SK-N-SH (cell line): ENCODE results near the gene TAOK2. TPM values are rescaled to one million over a fixed set of nuclear protein-coding genes. Genes with fewer than 3 reads are reported as not detected.

Source experiments
- CTCF ChIA-PET: fragments of 300-600, 350-600 bp; formaldehyde crosslinking; extraction: SDS; loops from one replicate; lab custom pipeline; 2021; lab: Yijun Ruan, JAX
- POLR2A ChIA-PET: fragments of 350-600 bp; sonication (Branson Sonifier 250); formaldehyde crosslinking; extraction: SDS; loops from one replicate; lab custom pipeline; 2020; ENCODE audit warnings: antibody characterized with exemption, inconsistent platforms; lab: Yijun Ruan, JAX
- DNase-seq: peaks from one replicate; pipeline ENCODE4 v3.0.0; 2012
- H2AFZ ChIP-seq: fragments of 200-600 bp; sonication (generic); 2 replicates; pipeline ENCODE4 v1.8.1; 2016; ENCODE audit warnings: antibody characterized with exemption, mild to moderate bottlenecking, low read depth
- H3F3A ChIP-seq: fragments of 200-600 bp; sonication (generic); replicated peaks from 2 replicates; pipeline ENCODE3; 2016; ENCODE audit warnings: antibody characterized with exemption, mild to moderate bottlenecking; ENCODE audit not compliant: insufficient read depth
- H3K27ac ChIP-seq, 2 experiments: fragments of 200-500 bp in 1 of 2; fragments of 200-600 bp in 1 of 2; sonication (Bioruptor generic) in 1 of 2; sonication (generic), shearing (Covaris generic) in 1 of 2; 2 replicates each; pipeline versions ENCODE4 v1.5.1 to v1.6.1; 2014 to 2016; ENCODE audit warnings: low read depth in 2 of 2, inconsistent platforms in 1 of 2, low read length in 1 of 2, mild to moderate bottlenecking in 1 of 2, mixed read lengths in 1 of 2
- H3K27me3 ChIP-seq: fragments of 200-600 bp; sonication (generic), shearing (Covaris generic); 2 replicates; pipeline ENCODE4 v1.6.1; 2016; ENCODE audit warnings: mixed run types; ENCODE audit not compliant: insufficient read depth
- H3K36me3 ChIP-seq, 2 experiments: fragments of 200-500 bp in 1 of 2; fragments of 200-600 bp in 1 of 2; sonication (Bioruptor generic) in 1 of 2; sonication (generic) in 1 of 2; replicated peaks in 1 of 2; 2 replicates each; pipeline versions ENCODE3 to v1.5.1; 2014 to 2016; ENCODE audit warnings: low read length in 1 of 2, mild to moderate bottlenecking in 1 of 2; ENCODE audit not compliant: insufficient read depth in 2 of 2, control insufficient read depth in 1 of 2
- H3K4me1 ChIP-seq, 2 experiments: fragments of 200-500 bp in 1 of 2; fragments of 200-600 bp in 1 of 2; sonication (Bioruptor generic) in 1 of 2; sonication (generic), shearing (Covaris generic) in 1 of 2; 2 replicates each; pipeline versions ENCODE4 v1.5.1 to v1.6.1; 2014 to 2016; ENCODE audit warnings: low read depth in 1 of 2, low read length in 1 of 2, mixed run types in 1 of 2; ENCODE audit not compliant: insufficient read depth in 2 of 2, control insufficient read depth in 1 of 2
- H3K4me2 ChIP-seq: fragments of 200-600 bp; sonication (generic), shearing (Covaris generic); 2 replicates; pipeline ENCODE4 v1.6.1; 2017; ENCODE audit warnings: mixed run types
- H3K4me3 ChIP-seq, 2 experiments: fragments of 200-500 bp in 1 of 2; fragments of 200-600 bp in 1 of 2; sonication (Bioruptor generic) in 1 of 2; sonication (generic), shearing (Covaris generic) in 1 of 2; 2 replicates each; pipeline versions ENCODE4 v1.5.1 to v1.8.1; 2014 to 2016; ENCODE audit warnings: low read depth in 2 of 2, inconsistent platforms in 1 of 2, low read length in 1 of 2, mild to moderate bottlenecking in 1 of 2, mixed read lengths in 1 of 2, moderate library complexity in 1 of 2
- H3K79me2 ChIP-seq: fragments of 200-600 bp; sonication (generic); 2 replicates; pipeline ENCODE4 v1.8.1; 2017; ENCODE audit warnings: mild to moderate bottlenecking; ENCODE audit not compliant: insufficient read depth
- H3K9ac ChIP-seq: fragments of 200-600 bp; sonication (generic); 2 replicates; pipeline ENCODE4 v1.6.1; 2017; ENCODE audit warnings: mixed run types
- H3K9me2 ChIP-seq: fragments of 200-600 bp; sonication (generic); 2 replicates; pipeline ENCODE4 v1.6.1; 2017; ENCODE audit warnings: mixed run types
- H3K9me3 ChIP-seq: fragments of 200-600 bp; sonication (generic); 2 replicates; pipeline ENCODE4 v1.6.1; 2017; ENCODE audit warnings: mixed run types, mild to moderate bottlenecking, moderate library complexity
- H4K20me1 ChIP-seq: fragments of 200-600 bp; sonication (generic); 2 replicates; pipeline ENCODE4 v1.6.1; 2017; ENCODE audit warnings: mild to moderate bottlenecking, mixed run types; ENCODE audit not compliant: insufficient read depth
- CHD2 ChIP-seq: fragments of 150-350 bp; IDR thresholded peaks from 2 replicates; pipeline ENCODE4 v1.6.1; 2018; ENCODE audit warnings: low read length; ENCODE audit not compliant: partially characterized antibody
- ELF1 ChIP-seq: IDR thresholded peaks from 2 replicates; pipeline ENCODE4 v1.4.0; 2012
- FOSL2 ChIP-seq: IDR thresholded peaks from 2 replicates; pipeline ENCODE4 v1.4.0; 2012; ENCODE audit warnings: low read depth, mild to moderate bottlenecking, moderate library complexity, borderline replicate concordance
- GABPA ChIP-seq: IDR thresholded peaks from 2 replicates; pipeline ENCODE4 v1.4.0; 2012; ENCODE audit warnings: low read depth, mild to moderate bottlenecking
- GATA2 ChIP-seq: sonication (generic); formaldehyde crosslinking; IDR thresholded peaks from 2 replicates; pipeline ENCODE4 v1.5.0; 2020; ENCODE audit warnings: mild to moderate bottlenecking, missing genetic modification reagents
- JUND ChIP-seq: IDR thresholded peaks from 2 replicates; pipeline ENCODE4 v1.4.0; 2012
- MXI1 ChIP-seq: IDR thresholded peaks from 2 replicates; pipeline ENCODE4 v1.6.1; 2012; ENCODE audit warnings: mild to moderate bottlenecking, low read depth, low read length, improper control_type of control experiment
- NFIC ChIP-seq: IDR thresholded peaks from 2 replicates; pipeline ENCODE4 v1.4.0; 2012; ENCODE audit warnings: borderline replicate concordance
- POLR2AphosphoS5 ChIP-seq: IDR thresholded peaks from 2 replicates; pipeline ENCODE4 v1.6.1; 2012; ENCODE audit warnings: low read depth, low read length
- RAD21 ChIP-seq: IDR thresholded peaks from 2 replicates; pipeline ENCODE4 v1.6.1; 2012; ENCODE audit warnings: mild to moderate bottlenecking, low read length
- RXRA ChIP-seq: IDR thresholded peaks from 2 replicates; pipeline ENCODE4 v1.4.0; 2012; ENCODE audit warnings: low read depth, mild to moderate bottlenecking, borderline replicate concordance
- USF1 ChIP-seq: IDR thresholded peaks from 2 replicates; pipeline ENCODE4 v1.4.0; 2012; ENCODE audit warnings: low read depth, borderline replicate concordance
- YY1 ChIP-seq: IDR thresholded peaks from 2 replicates; pipeline ENCODE4 v1.4.0; 2012; ENCODE audit warnings: low read depth, mild to moderate bottlenecking
- WGBS: methylation state at CpG from one replicate; pipeline ENCODE4 v1.1.6; 2017; ENCODE audit warnings: low lambda C conversion rate; 5-methylcytosine and 5-hydroxymethylcytosine counted together
- polyA plus RNA-seq, 3 experiments: library from polyadenylated mRNA; depleted of rRNA; stranded (reverse); fragments of >200 nt; gene quantifications; 2 replicates each; pipeline ENCODE4 v1.2.3, GENCODE V29; 2012
- TF ChIP-seq, protein P1 (sequence below): IDR thresholded peaks from 2 replicates; pipeline ENCODE4 v1.6.1; 2012; ENCODE audit warnings: mild to moderate bottlenecking, low read depth, low read length, moderate library complexity
- TF ChIP-seq, protein P2 (sequence below): IDR thresholded peaks from 2 replicates; pipeline ENCODE4 v1.4.0; 2012; ENCODE audit warnings: low read depth

TAOK2 gene
- polyA plus RNA-seq, 1 of the 3 experiments (the other 2 are of a cell fraction), result 21.9 TPM

DNA sequence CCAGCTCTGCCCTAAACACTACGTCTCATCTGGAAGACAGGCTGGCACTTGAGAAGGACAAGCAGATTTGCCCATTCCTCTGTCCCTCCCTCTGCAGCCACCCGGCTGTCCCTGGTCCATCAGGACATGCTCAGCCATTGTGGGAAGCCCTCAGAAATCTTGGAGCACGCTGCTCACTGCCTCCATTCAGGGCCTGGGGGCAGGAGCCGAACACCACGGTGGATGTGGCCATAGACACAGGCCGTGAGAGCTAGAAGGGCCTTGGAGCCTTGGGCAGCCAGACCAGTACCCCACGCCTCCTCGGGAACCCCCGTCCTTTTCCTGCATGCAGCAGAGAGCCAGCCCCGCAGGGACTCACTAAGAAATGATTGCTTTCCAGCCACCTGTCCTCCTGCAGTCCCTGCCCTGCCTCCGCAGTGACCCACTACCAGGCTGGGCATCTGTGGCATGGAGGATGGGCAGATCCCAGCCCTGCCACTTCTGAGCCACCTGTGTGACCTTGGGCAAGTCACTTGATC lies 33.8 kb downstream of the TAOK2 start:
- 94% methylated on average over 7 of the region's 11 CpGs for WGBS
- no peak overlapping the region for H3K27ac ChIP-seq
- H3K36me3 ChIP-seq, result peaks cover 0 to 6% of the 10 kb centered on the region in 2 experiments
- H3K4me1 ChIP-seq, result peaks cover 0 to 5% of the 10 kb centered on the region in 2 experiments; a peak in 1 of 4 replicates
- no peaks in the 10 kb centered on the region for H3K27me3 ChIP-seq
- H3K9ac ChIP-seq, result no peak overlapping the region
- TF ChIP-seq CHD2 (no peak), NFIC (no peak), POLR2AphosphoS5 (no peak), JUND (no peak)
- TF ChIP-seq, protein P1, sequence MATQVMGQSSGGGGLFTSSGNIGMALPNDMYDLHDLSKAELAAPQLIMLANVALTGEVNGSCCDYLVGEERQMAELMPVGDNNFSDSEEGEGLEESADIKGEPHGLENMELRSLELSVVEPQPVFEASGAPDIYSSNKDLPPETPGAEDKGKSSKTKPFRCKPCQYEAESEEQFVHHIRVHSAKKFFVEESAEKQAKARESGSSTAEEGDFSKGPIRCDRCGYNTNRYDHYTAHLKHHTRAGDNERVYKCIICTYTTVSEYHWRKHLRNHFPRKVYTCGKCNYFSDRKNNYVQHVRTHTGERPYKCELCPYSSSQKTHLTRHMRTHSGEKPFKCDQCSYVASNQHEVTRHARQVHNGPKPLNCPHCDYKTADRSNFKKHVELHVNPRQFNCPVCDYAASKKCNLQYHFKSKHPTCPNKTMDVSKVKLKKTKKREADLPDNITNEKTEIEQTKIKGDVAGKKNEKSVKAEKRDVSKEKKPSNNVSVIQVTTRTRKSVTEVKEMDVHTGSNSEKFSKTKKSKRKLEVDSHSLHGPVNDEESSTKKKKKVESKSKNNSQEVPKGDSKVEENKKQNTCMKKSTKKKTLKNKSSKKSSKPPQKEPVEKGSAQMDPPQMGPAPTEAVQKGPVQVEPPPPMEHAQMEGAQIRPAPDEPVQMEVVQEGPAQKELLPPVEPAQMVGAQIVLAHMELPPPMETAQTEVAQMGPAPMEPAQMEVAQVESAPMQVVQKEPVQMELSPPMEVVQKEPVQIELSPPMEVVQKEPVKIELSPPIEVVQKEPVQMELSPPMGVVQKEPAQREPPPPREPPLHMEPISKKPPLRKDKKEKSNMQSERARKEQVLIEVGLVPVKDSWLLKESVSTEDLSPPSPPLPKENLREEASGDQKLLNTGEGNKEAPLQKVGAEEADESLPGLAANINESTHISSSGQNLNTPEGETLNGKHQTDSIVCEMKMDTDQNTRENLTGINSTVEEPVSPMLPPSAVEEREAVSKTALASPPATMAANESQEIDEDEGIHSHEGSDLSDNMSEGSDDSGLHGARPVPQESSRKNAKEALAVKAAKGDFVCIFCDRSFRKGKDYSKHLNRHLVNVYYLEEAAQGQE, result no peak
- no peaks in the 10 kb centered on the region for H3K79me2 ChIP-seq
- no peak overlapping the region for H3K4me3 ChIP-seq
- no peak overlapping the region for H3K4me2 ChIP-seq
- POLR2A ChIA-PET, result interaction anchor here (0.6 kb wide), 1 partner anchor 55 kb away, joined by 3 read pairs; no protein-coding TSS in a partner anchor
- CTCF ChIA-PET, result interaction anchor here (1.0 to 4.7 kb wide), 4 partner anchors 21 to 200 kb away, joined by 3 to 41 read pairs (median 4); partner anchors contain the start of gene TAOK2
- no peaks in the 10 kb centered on the region for H3K9me2 ChIP-seq
- no peak for DNase-seq
- H4K20me1 ChIP-seq, result no peaks in the 10 kb centered on the region
- H3K9me3 ChIP-seq, result no peaks in the 10 kb centered on the region
- no peaks in the 10 kb centered on the region for H3F3A ChIP-seq
- no peak overlapping the region for H2AFZ ChIP-seq

GRCh38 chr16:30009085-30009862 lies 35.6 kb downstream of the TAOK2 start:
- Histone ChIP-seq H3K27ac (no peak overlapping the region), H3F3A (no peaks in the 10 kb centered on the region), H3K4me3 (no peak overlapping the region), H3K27me3 (no peaks in the 10 kb centered on the region), H3K4me2 (no peak overlapping the region), H2AFZ (no peak overlapping the region), H3K9ac (no peak overlapping the region), H3K36me3 (peaks cover 0 to 4% of the 10 kb centered on the region in 2 experiments), H3K9me2 (no peaks in the 10 kb centered on the region), H4K20me1 (no peaks in the 10 kb centered on the region), H3K4me1 (peaks cover 0 to 5% of the 10 kb centered on the region in 2 experiments; a peak in 1 of 4 replicates), H3K9me3 (no peaks in the 10 kb centered on the region), H3K79me2 (no peaks in the 10 kb centered on the region)
- ChIA-PET POLR2A (interaction anchor here (1.1 kb wide), 1 partner anchor 9 kb away, joined by 3 read pairs; no protein-coding TSS in a partner anchor), CTCF (interaction anchor here (0.6 to 2.0 kb wide), 4 partner anchors 22 to 190 kb away, joined by 3 to 8 read pairs (median 3); partner anchors contain the start of gene TLCD3B)
- DNase-seq, result no peak
- TF ChIP-seq YY1, result no peak
- TF ChIP-seq, protein P1, result no peak
- TF ChIP-seq RAD21, result no peak
- TF ChIP-seq ELF1, result no peak
- TF ChIP-seq USF1, result no peak
- TF ChIP-seq GATA2, result no peak
- no peak for TF ChIP-seq MXI1
- no peak for TF ChIP-seq RXRA
- TF ChIP-seq, protein P2, sequence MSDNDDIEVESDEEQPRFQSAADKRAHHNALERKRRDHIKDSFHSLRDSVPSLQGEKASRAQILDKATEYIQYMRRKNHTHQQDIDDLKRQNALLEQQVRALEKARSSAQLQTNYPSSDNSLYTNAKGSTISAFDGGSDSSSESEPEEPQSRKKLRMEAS, result no peak
- no peak for TF ChIP-seq GABPA
- no peak for TF ChIP-seq FOSL2
- WGBS, result 88% methylated on average over 23 of the region's 26 CpGs
